Epidermal melanocyte (primary cell): ENCODE results near the gene BMP6.
"Not testable (repeated sequence)": the region's sequence is repeated elsewhere in the genome, so short reads cannot be mapped to it uniquely, and the experiment has no call there.

Experiments used
- DNase-seq: peaks from one replicate; pipeline ENCODE4 v3.0.0; 2011; ENCODE audit warnings: low spot score; ENCODE audit not compliant: insufficient read length

Gene BMP6

DNA sequence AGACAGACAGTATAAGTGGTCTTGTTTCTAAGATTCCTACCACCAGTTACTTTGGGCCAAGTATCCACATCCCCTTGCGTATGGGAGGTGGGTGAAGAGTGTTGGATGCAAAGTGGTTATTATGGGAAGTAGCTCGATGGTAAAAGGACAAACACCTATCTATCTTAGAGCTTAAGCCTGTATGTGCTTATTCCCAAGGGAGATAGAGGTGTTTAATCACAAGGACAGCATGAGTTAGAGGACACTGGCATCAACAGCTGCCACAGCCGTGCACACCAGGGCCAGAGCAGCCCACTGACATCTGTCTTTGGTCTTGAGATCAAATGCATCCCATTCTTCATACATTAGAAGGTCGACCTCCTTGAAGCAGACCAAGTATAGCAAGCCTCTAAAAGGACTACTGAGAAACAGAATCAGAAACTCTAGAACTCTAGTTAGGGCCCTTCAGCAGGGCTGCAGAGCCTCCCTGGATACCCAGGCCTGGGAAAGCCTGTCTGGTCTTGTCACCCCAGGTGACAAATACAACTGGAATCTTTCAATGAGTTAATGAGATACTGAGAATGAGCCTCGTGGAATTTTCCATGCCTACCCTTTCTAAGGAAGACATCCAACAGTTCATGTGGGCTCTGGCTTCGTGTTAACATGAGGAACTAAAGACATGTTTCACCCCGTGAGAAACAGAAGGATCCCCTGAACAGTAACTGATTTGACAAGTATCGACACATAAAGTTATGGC, 156.0 kb downstream of the BMP6 start:
- no peak for DNase-seq

DNA sequence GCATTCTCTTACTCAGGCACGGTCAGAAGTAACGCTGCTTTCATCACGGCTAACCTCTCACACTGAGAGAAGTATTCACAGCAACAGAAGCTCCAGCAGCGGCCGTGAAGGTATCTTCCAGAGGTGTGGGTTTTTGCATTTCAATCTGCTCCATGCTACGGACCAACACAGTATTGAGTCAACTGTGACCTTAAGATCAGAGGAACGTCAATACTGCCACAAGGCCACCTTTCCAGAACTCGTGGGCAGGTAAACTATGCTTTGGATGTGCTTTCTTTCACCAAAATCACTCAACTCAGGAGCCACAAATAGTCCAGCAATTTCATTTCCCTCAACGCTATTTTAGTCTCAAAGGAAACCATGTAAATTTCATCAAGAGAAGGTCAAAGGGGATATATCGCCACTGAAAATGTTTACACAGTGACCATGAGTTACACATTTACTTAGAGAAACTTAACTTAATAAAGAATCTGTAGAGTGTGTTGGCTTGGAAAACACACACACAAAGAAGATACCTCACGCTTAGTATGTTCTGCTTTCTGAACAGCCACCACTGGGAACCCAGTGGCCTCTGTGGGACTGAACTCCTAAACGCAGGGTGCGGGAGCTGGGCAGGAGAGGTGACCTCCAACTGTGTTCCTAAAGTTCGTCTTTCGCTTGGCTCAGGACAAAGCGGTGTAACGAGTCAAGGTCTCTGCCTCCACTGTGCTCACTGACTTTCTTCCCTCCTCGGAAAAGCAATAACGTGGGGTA, 156.8 kb downstream of the BMP6 start:
- DNase-seq: no peak

DNA sequence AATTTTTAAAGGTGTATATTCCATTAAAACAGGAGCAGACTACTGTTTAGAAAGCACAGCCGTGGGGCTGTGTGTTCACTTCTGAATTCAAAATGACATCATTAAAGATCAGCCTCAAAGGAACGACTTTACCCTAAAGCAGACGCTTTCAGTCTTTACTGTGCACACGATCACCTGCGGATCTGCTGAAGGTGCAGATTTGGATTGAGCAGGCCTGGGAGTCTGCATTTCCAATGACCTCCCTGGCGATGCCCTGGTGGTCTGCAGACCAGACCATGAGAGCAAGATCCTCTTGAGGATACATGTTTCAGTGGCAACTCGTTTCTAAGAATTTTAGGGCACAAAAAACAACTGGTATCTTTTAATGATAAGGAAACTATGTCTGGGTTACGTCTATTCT, 157.5 kb downstream of the BMP6 start:
- DNase-seq: no peak

DNA sequence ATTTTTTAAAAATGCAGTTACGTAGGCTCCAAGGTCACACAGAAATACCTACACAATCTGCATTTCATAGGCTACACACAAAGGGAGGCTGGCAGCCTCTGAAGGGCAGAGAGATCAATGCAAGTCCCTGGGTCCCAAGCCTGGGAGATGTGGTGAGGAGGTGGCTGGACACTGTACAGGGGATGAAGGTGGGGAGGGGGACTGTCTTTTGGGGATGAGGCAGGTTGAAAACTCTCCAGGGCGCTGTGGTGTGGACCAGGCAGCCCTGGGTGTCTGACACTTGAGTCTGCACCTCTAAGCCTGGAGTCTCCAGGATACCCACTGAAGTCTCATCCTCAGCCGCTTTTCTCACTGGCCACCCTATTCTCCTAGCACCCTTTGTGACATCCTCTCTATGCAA, 160.2 kb downstream of the BMP6 start:
- no peak for DNase-seq

DNA sequence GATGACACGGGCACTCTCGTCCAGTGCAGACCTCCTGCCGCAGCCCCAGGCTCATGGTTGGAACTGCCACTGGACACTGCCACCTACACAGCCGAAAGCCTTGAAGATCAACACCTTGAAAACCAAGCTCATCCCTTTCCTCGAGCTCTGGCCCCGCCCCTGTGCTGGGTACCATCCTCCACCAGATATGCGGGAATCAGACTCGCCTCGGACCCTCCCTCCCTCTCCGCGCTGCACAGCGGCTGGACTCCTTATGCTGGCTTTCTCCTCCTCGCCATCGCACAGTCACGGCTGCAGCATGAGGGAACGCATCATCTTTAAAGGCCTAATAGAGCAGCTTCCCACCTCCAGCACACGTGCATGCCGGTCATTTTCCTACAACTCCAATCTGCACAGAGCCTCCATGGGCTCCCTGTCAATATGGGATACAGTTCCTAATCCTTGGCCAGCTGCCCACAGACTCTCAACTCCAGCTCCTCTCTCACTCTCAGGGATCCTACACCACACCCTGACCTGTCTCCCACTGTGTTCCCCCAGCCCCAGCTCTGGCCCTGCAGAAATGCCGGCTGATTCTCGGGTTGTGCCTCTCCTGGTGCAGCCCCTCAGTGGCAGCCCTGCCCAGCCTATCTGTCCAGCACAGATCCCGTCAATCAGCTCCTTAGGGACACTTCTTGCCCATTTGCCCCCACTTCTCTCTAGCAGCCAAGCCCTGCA, 161.5 kb downstream of the BMP6 start:
- DNase-seq: no peak

DNA sequence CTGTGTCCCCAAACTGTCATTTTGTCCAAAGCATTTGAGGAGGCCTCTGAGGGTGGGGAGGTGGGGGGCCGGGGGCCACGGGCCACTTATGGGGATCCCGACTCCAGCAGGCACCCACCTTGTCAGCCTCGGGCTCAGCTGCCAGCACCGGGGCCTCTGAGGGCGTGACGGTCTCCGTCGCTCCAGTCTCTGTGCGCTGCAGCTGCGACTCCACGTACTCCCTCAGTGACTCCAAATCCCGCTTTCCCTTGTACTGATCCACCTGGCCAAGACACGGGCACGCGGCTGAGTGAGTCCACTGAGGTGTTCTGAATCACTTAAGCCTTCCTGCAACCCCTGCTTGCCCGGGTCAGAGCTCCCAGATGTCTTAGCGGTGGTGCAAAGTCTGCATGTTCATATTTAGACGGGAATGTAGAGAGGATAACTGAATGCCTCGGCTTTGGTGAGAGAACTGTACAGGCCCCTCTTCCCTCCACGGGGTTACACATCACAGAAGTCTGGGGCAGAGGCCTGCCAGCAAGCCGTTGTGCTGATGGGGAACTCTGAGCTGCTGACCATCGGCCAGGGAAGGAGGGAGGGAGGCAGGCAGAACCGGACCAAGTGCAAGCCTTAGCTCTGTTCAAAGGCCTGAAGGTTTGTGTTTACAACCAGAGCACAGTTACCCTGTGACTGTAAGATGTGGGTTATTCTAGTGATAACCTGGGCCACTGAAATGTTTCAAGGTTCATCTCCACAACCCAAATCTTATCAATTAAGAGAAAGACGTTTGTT, 162.9 kb downstream of the BMP6 start:
- DNase-seq: no peak

DNA sequence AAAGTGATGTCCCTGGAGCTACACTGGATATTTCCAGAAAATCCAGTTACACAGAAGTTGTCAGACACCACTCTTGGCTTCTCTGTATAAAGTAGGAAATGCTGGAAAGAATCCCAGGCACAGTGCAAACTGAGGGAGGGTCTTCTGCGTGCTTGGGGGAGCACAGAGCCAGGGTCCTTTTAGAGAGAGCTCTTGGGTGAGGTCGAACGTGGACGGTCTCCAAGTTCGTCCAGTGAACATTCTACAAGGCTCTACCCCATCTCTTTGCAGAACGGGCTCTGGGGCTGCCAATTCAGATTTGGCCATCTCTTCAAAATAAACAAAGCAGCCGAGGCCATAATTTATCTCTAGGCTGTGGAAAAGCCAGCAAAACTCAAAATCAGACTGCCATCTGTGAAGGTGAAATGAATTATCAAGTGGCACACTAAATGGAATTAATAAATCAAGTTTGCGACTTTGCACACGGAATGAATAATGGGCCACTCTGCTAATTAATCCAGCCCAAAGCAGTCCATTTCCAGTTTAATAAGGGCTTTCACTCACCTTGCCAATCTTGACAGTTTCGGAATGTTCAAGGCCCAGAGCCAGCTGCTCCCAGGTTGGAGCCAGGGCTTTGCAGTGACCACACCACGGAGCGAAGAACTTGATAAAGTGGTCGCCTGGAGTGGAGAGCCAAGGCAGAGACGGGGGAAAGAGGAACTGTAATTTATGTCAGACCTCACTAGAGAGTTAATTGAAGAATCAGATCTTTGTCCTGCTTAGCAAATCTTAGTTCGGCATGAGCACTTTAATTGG, 165.4 kb downstream of the BMP6 start:
- DNase-seq: no peak

DNA sequence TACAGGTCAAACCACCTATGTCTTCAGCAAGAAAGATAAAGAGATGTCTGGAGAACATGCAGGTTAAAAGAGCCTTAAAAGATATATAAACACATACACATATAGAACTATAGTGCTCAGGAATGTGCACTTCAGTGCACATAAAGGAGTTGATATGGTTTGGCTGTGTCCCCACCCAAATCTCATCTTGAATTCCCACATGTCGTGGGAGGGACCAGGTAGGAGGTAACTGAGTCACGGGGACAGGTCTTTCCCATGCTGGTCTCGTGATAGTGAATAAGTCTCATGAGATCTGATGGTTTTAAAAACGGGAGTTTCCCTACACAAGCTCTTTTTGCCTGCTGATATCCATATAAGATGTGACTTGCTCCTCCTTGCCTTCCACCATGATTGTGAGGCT, 166.5 kb downstream of the BMP6 start:
- not testable (repeated sequence) for DNase-seq

DNA sequence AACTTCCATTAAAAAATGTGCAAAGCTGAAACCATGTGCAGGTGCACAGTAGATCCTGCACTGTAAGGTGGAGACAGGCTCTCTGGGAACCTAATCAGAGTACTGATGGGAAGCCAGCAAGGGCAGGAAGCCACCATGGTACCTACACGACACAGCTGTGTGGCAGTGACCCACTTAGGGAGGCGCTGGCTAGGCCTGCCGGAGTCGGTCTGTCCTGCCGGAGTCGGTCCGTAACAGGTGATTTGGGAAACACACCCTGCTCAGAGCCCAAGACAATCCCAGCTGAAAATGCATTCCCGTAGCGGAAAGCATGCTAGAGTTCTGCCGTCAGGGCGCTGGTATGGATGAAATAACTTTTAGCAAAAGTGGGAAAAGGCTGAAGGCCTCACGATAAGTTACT, 167.4 kb downstream of the BMP6 start:
- no peak for DNase-seq

DNA sequence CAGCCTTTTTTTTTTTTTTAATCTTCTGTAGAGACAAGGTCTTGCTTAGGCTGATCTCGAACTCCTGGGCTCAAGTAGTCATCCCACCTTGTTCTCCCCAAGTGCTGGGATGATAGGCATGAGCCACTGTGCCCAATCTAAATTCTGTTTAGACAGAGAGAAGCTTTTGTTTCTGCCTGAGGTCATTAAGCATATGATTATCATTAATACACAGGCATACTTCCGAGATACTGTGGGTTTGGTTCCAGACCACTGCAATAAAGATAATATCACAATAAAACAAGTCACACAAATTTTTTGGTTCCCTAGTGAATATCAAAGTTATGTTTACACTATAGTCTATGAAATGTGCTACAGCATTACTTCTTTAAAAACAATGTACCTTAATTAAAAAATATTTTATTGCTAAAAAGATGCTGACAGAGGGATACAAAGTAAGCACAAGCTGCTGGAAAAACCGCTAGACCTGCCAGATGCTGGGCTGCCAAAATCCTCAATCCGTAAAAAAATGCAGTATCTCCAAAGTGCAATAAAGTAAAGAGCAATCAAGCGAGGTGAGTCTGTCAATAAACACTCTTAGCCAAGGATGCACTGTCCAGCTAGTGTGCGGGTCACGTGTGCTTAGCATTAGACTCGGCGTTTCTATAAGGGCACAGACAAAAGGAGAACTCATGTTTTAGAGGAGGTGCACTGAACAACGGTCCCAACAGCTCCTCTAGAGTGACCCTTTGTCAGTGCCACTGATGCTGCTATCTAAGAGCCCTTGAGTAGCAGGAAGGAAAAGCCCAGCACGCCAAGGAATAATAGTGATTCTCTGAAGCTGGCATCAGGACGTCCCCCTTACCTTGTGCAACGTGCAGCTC, 168.6 kb downstream of the BMP6 start:
- DNase-seq: no peak

DNA sequence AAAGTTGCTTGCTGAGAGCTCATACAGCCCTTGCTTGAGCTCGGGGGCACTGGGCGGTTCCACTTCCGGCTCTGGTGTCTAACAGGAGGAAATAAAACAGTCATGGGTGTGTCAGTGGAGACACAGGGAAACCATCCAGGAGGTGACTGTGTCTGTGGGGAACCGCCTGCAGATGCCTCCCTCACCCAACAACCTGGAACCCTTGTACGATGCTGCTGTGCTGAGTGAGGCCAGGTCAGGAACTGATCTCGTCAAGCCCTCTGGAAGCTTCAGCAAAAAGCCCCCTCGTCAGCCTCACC, 169.2 kb downstream of the BMP6 start:
- DNase-seq: no peak

DNA sequence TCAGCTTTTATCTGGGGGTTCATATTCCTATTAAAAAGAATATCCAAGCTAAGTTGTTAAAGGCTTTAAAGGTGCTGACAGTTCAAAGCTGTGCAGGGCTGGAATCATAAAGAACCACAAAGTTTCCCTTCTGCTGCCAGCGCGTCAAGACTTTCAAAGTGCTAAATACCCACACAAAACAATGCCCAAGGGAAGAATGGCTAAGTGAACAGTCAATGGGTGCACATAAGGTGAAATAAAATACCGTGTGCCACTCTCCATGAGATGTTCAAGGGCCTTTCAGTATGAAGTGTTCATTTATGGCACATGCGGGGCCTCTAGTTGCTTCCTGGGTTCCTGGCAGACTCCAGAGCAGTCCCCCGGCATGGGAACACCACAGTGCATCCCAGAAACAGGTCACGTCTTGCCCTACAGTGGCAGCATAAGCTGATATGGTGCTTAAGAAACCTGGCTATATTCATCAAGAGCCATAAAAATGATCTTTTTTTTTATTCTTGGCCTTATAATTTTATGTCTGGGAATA, 170.6 kb downstream of the BMP6 start:
- no peak for DNase-seq

DNA sequence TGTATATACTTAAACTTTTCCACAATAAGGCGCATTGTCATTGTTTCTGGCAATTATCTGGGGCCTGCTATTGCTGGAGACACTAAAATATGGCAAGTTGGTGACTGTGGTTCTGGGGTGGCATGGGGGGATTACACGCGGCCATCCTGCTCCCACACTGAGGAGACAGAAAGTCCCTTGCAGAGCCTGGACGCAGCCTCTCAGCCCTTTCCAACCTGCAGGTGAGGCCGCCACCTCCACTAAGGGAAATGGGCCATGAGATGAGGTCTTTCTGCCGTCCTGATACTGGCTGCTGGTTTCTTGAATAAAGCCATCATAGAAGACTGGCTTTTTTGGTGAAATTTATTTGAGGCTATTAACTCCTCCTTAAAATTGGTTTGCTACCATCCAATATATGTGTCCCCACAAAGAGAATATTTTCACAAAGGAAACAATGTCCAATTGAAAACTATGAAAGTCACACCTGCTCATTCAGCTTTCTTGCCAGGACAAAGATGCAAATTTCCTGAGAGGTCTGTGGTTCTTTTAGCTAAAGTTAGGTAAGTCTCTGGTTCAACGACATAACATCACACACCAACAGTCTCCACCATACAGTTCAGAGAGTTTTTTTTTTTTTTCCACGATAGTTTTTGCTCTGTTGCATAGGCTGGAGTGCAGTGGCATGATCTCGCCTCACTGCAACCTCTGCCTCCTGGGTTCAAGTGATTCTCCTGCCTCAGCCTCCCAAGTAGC, 171.7 kb downstream of the BMP6 start:
- DNase-seq: no peak

DNA sequence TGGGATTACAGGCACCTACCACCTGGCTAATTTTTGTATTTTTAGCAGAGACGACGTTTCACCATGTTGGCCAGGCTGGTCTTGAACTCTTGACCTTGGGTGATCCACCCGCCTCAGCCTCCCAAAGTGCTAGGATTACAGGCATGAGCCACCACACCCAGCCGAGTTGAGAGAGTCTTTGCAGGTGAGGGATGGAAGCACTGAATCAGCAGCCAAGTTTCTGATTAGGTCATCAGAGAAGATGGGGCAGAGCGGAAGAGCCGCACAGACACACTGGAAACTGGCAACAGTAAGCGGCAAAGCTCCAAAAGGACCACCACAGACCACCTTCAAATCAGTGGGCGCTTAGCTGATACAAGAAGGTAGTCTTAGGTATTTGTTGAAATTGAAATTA, 172.3 kb downstream of the BMP6 start:
- DNase-seq: not testable (repeated sequence)

DNA sequence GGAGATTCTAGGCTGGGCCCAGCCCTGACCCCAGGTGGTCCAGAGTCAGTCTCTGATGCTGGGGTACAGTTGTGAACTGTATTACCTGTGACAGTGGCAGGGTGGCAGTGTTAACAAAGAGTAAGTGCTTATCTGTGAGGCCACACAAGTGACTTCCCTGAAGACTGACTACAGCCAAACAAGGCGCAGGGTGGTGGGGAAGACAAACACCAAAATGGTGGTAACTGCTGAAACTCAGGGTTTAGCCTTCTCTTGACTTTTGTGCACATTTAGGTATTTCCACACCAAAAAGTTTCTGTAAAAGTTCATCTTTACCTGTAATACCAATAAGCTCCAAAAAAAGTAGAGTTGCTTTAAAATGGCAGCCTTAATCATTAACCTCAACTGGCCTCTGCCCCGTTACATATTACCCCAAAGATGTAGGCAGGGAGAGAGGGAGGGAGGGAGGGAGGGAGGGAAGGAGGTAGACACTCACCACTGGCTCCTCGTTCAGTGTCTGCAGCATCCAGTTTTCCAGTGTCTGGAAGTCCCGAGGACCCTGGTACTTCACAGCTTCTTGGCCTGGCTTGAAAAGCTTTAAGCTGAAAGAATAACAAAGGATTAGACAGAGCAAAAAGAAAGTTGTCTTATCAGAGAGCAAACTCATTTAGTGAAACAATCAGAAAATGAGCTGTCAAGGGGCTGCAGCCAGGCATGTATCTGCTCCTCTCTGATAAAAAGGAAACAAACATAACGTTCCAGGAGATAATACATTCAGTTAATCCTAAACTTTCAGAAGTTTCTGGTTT, 173.4 kb downstream of the BMP6 start:
- DNase-seq: no peak

DNA sequence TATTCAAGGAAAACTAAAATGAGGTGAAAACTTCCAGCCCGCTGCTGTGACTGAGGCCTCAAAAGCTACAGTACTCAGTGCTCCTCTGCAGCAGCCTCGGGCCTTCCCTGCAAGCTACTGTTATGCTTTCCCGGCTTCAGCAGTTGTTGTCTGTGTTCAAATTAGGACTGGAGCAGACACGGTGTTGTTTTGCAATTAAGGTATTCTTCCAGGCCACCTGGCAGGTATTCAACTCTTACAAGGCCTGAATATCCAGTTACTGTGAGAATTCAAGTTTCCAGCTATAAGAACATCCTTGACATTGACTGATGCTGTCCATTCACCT, 174.0 kb downstream of the BMP6 start:
- DNase-seq: no peak

DNA sequence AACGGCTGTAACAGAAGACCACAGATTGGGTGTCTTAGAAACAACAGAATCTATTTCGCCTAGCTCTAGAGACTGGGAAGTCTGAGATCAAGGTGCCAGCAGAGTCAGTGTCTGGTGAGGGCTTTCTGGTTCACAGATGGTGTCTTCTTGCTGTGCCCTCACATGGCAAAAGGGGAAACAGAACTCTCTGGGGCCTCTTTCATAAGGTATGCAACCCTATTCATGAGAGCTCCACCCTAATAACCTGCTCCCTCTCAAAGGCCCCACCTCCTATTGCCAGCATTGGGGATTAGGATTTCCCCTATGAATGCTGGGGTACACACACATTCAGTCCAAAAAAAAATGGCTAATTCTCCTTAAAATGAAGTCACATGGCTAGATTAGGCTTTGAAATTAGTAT, 174.7 kb downstream of the BMP6 start:
- DNase-seq: no peak

DNA sequence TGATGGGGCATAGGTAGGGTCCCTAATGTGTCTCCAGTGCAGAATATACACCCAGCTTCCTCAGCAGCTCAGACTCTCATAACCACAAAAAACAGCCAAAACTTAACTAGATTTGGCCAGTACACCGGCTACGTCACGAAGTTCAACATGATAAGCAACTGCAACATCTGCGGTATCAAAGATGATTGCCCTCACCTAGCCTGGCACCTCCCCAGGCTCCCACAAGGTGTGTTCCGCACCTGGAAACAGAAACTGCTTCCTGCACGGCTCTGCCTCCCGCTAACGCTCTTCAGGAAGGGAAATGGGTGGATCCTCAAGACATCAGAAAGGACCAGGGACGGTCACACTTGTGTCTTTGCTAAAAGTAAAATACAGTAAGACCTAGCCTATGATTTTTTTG, 175.2 kb downstream of the BMP6 start:
- DNase-seq: no peak

DNA sequence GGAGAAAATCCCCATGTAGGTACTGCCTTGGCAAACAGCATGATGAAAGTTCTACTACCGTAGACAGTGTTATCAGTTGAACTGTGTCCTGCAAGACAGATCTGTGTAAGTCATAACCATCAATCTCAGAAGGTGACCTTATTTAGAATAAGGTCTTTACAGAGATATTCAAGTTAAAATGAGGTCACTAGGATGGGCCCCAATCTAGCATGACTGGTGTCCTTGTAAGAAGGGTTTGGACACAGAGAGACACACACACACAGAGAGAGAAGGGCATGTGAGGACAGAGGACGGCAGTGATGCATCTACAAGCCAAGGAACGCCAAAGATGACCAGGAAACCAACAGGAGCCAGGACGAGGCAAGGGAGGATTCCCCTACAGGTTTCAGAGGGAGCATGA, 175.9 kb downstream of the BMP6 start:
- DNase-seq: no peak
